ENCODE results near the gene CP.

The CP gene

DNA sequence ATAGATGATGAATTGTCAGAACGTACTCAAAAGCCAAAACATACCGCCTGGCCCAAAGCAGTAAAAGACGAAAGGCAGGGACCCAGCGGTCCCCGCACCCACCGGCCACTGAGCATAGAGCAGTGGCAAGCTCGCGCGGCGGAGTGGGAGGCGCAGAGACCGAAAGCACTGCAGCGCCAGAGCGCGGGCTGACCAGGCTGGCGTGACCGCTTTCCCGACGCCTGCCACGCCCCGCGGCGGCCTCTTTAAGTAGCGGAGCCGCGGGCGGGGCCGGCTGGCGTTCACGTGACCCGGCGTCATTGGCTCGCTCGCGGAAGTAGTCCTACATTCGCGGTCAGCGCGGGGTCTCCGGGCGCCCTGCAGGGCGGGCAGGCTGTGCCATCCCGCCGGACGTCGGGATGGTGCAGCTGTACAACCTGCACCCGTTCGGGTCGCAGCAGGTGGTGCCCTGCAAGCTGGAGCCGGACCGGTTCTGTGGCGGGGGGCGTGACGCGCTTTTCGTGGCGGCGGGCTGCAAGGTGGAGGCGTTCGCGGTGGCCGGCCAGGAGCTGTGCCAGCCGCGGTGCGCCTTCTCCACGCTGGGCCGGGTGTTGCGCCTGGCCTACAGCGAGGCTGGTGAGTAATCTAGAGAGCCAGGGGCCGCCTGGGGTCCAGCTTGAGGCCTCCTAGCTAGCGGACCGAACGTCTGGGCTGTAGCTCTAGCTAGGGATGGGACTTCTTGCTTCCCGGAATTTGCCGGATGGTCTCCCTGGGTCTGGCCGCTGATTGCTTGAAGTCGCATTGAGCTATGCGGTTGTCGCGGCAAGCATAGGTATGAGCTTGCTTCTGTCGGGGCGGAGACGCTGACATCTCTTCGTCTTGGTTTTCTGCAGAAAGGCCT is 92.1 kb downstream of the CP start, which contains the start of gene HPS3:
TSS of gene HPS3 (plus strand) at position 313 of the 880 bp plus-strand sequence. CDS start at position 399, 86 bp downstream.
- TF ChIP-seq NFIC (IDR thresholded peaks at IDR 0.05) (no peak; the same call in none of the 2 replicates), EP300 (IDR thresholded peaks at IDR 0.05; ENCODE audit: borderline replicate concordance) (peak; percentile 38; the same call in 1 of the 2 replicates), TAF1 (IDR thresholded peaks at IDR 0.05; ENCODE audit: low read depth) (peak; percentile 45; the same call in 1 of the 2 replicates), CEBPB (IDR thresholded peaks at IDR 0.05) (no peak), EGR1 (IDR thresholded peaks at IDR 0.05) (no peak), TEAD4 (IDR thresholded peaks at IDR 0.05) (no peak; the same call in 1 of the 2 replicates), CREB1 (IDR thresholded peaks at IDR 0.05; ENCODE audit: low read depth) (peak; percentile 76), RAD21 (IDR thresholded peaks at IDR 0.05; ENCODE audit: low read depth) (no peak), YY1 (IDR thresholded peaks at IDR 0.05; ENCODE audit: low read depth) (peak; percentile 48), FOXM1 (IDR thresholded peaks at IDR 0.05; ENCODE audit: borderline replicate concordance, low read depth) (no peak), ZBTB7A (IDR thresholded peaks at IDR 0.05; ENCODE audit: low read depth) (peak; percentile 90), TCF12 (IDR thresholded peaks at IDR 0.05; ENCODE audit: low read depth) (peak; percentile 74)
- TF ChIP-seq, protein P1, sequence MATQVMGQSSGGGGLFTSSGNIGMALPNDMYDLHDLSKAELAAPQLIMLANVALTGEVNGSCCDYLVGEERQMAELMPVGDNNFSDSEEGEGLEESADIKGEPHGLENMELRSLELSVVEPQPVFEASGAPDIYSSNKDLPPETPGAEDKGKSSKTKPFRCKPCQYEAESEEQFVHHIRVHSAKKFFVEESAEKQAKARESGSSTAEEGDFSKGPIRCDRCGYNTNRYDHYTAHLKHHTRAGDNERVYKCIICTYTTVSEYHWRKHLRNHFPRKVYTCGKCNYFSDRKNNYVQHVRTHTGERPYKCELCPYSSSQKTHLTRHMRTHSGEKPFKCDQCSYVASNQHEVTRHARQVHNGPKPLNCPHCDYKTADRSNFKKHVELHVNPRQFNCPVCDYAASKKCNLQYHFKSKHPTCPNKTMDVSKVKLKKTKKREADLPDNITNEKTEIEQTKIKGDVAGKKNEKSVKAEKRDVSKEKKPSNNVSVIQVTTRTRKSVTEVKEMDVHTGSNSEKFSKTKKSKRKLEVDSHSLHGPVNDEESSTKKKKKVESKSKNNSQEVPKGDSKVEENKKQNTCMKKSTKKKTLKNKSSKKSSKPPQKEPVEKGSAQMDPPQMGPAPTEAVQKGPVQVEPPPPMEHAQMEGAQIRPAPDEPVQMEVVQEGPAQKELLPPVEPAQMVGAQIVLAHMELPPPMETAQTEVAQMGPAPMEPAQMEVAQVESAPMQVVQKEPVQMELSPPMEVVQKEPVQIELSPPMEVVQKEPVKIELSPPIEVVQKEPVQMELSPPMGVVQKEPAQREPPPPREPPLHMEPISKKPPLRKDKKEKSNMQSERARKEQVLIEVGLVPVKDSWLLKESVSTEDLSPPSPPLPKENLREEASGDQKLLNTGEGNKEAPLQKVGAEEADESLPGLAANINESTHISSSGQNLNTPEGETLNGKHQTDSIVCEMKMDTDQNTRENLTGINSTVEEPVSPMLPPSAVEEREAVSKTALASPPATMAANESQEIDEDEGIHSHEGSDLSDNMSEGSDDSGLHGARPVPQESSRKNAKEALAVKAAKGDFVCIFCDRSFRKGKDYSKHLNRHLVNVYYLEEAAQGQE (IDR thresholded peaks at IDR 0.05; ENCODE audit: low read depth), result no peak
- TF ChIP-seq, protein P2, sequence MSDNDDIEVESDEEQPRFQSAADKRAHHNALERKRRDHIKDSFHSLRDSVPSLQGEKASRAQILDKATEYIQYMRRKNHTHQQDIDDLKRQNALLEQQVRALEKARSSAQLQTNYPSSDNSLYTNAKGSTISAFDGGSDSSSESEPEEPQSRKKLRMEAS (IDR thresholded peaks at IDR 0.05), result peak; percentile 82
- TF ChIP-seq, protein P3, sequence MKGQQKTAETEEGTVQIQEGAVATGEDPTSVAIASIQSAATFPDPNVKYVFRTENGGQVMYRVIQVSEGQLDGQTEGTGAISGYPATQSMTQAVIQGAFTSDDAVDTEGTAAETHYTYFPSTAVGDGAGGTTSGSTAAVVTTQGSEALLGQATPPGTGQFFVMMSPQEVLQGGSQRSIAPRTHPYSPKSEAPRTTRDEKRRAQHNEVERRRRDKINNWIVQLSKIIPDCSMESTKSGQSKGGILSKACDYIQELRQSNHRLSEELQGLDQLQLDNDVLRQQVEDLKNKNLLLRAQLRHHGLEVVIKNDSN (IDR thresholded peaks at IDR 0.05), result peak; percentile 96

DNA sequence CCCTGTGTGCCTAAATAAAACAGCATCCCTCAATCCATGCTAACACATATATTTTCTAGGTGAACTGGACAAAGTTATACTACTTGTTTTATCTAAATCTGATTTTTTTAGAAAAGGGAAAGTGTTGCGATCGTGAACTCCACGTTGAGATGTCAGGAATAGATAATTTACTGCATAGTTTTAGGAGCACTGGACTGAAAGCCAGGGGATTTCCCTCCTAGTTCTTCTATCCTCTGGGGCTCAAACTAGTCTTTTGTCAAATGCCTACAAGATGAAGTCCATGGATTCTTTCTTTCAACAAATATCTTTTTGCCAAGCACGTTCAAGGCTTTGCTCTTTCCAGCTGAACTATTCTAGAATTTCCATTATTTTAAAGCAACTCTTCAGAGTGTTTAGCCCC is 92.8 kb downstream of the CP start:
- TF ChIP-seq, protein P3 (IDR thresholded peaks at IDR 0.05), result no peak
- TF ChIP-seq RAD21 (IDR thresholded peaks at IDR 0.05; ENCODE audit: low read depth) (no peak), TEAD4 (IDR thresholded peaks at IDR 0.05) (no peak), ZBTB7A (IDR thresholded peaks at IDR 0.05; ENCODE audit: low read depth) (no peak), TCF12 (IDR thresholded peaks at IDR 0.05; ENCODE audit: low read depth) (no peak), FOXM1 (IDR thresholded peaks at IDR 0.05; ENCODE audit: borderline replicate concordance, low read depth) (no peak), EP300 (IDR thresholded peaks at IDR 0.05; ENCODE audit: borderline replicate concordance) (no peak), YY1 (IDR thresholded peaks at IDR 0.05; ENCODE audit: low read depth) (no peak), EGR1 (IDR thresholded peaks at IDR 0.05) (no peak), CEBPB (IDR thresholded peaks at IDR 0.05) (no peak), CREB1 (IDR thresholded peaks at IDR 0.05; ENCODE audit: low read depth) (no peak), TAF1 (IDR thresholded peaks at IDR 0.05; ENCODE audit: low read depth) (no peak), NFIC (IDR thresholded peaks at IDR 0.05) (no peak)
- TF ChIP-seq, protein P2 (IDR thresholded peaks at IDR 0.05), result no peak
- TF ChIP-seq, protein P1 (IDR thresholded peaks at IDR 0.05; ENCODE audit: low read depth), result no peak

DNA sequence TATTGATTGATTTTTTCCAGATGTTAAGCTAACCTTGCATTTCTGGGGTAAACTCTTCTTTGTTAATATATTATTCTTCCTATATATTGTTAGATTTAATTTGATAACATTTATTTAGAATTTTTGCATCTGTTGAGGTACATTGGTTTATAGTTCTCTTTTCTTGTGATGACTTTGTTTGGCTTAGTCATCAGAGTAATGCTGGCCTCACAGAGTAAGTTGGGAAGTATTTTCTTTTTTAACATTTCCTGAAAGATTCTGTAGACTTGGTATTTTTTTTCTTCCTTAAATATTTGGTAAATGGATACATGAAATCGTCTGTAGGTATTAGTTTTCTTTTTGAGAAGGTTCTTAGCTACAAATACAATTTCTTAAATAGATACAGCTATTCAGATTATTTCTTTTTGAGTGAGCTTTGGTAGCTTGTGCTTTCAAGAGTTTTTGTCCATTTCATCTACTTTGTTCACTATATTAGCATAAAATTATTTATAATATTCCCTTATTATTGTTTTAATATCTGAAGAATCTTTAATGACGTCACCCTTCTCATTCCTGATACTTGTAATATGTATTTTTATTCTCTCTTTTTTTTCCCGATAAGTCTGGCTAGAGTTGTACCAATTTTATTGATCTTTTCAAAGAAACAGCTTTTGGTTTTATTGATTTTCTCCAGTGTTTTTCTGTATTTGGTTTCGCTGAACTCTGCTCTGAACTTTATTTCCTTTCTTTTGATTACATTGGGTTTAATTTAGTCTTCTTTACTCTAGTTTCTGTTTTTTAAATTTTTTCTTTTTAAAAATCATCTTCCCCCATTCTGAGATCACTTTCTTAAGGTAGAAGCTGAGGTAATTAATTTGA is 98.7 kb downstream of the CP start:
- TF ChIP-seq NFIC (IDR thresholded peaks at IDR 0.05), result no peak
- no peak for TF ChIP-seq EP300 (IDR thresholded peaks at IDR 0.05; ENCODE audit: borderline replicate concordance)
- no peak for TF ChIP-seq CREB1 (IDR thresholded peaks at IDR 0.05; ENCODE audit: low read depth)

All from Ishikawa (cell line).